Gastrocnemius medialis (tissue), 4 donors: ENCODE data around the gene KCNIP1. TPM values are rescaled to one million over a fixed set of nuclear protein-coding genes. Genes with fewer than 3 reads are reported as not detected.
"Not testable (repeated sequence)": the region's sequence is repeated elsewhere in the genome, so short reads cannot be mapped to it uniquely, and the experiment has no call there.

Experiments
- ATAC-seq, 2 donors: fragments of 150-250 bp; one replicate each; pipeline ENCODE4 v1.9.1; 2016
- DNase-seq, 2 donors: peaks; one replicate each; pipeline ENCODE4 v3.0.0-alpha.2; 2019
- H3K27ac ChIP-seq, 4 donors: fragments of 200-600 bp; sonication (generic); 1 replicate in 1 of 4; 2 replicates in 3 of 4; pipeline ENCODE4 v1.5.1; 2016 to 2018; ENCODE audit warnings: mild to moderate bottlenecking in 2 of 4, moderate library complexity in 1 of 4
- H3K27me3 ChIP-seq, 3 donors: fragments of 200-600 bp; sonication (generic) in 2 of 3; 1 replicate in 1 of 3; 2 replicates in 2 of 3; pipeline versions ENCODE4 v1.5.1 to v1.6.0; 2016 to 2019; ENCODE audit warnings: mild to moderate bottlenecking in 1 of 3, moderate library complexity in 1 of 3
- H3K36me3 ChIP-seq, 2 donors: fragments of 200-600 bp; sonication (generic) in 1 of 2; one replicate each; pipeline ENCODE4 v1.5.1; 2017 to 2018
- H3K4me1 ChIP-seq, 2 donors: fragments of 200-600 bp; sonication (generic) in 1 of 2; one replicate each; pipeline ENCODE4 v1.5.1; 2016 to 2017; ENCODE audit warnings: mild to moderate bottlenecking in 2 of 2
- H3K4me3 ChIP-seq, 4 donors: fragments of 200-600 bp; sonication (generic) in 3 of 4; 1 replicate in 1 of 4; 2 replicates in 3 of 4; pipeline ENCODE4 v1.5.1; 2016 to 2019; ENCODE audit warnings: mild to moderate bottlenecking in 2 of 4
- H3K9me3 ChIP-seq, 3 donors: fragments of 200-600 bp; sonication (generic) in 2 of 3; 1 replicate in 1 of 3; 2 replicates in 2 of 3; pipeline ENCODE4 v1.5.1; 2016 to 2019
- CTCF ChIP-seq, 5 experiments: fragments of 450-650 bp in 3 of 5; fragments of 200-600 bp in 2 of 5; sonication (generic) in 2 of 5; IDR thresholded peaks in 4 of 5; conservative IDR thresholded peaks in 1 of 5; 1 replicate in 4 of 5; 2 replicates in 1 of 5; pipeline ENCODE4 v1.5.1; 2016 to 2019; ENCODE audit warnings: antibody characterized with exemption in 5 of 5, mild to moderate bottlenecking in 3 of 5, moderate library complexity in 3 of 5
- POLR2A ChIP-seq, 2 donors: fragments of 450-650 bp; IDR thresholded peaks; one replicate each; pipeline ENCODE4 v1.6.1; 2017; ENCODE audit warnings: antibody characterized with exemption in 2 of 2, mild to moderate bottlenecking in 2 of 2, moderate library complexity in 2 of 2
- in situ Hi-C, 4 donors: fragments of 200-750 bp; cut with MboI; loops; one replicate each; pipeline versions ENCODE4 v1.15.0 to v1.8.0; 2017; ENCODE audit warnings: low sequenced_read_pairs in 4 of 4
- intact Hi-C: fragments of 100-400 bp; cut with DNase I; formaldehyde crosslinking; loops from one replicate; pipeline ENCODE4 v1.15.1; 2023; ENCODE audit warnings: low total_unique reads
- total RNA-seq, 4 donors: library from RNA; depleted of rRNA; stranded (reverse); fragments of >200 nt; gene quantifications; one replicate each; pipeline versions ENCODE4 v1.1.0 to v1.2.3, GENCODE V29; 2016

Gene KCNIP1
- total RNA-seq, 4 donors from 2014 or later = not detected

DNA sequence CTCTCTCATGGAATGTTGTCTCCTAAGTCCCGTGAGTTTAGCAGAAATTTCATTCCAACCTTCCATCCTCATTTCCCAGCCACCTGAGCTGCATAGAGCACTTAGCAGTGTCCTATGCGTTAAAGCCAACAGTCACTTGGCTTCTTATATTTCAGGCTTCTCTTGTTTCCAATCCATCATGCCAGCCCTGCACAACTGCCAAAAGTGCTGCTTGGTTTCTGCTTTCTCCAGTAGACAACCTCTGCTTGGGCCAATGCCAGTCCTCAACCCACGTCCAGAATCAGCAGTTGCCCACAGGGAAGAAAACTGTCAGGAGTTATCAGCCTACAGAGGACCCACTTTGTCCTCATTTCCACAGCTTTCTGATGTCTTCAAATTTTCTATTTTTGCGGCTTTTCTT, 42.5 kb downstream of the KCNIP1 start:
- Histone ChIP-seq H3K4me1 (no peaks in the 10 kb centered on the region), H3K4me3 (no peak overlapping the region), H3K36me3 (no peaks in the 10 kb centered on the region), H3K27ac (no peak overlapping the region), H3K9me3 (no peaks in the 10 kb centered on the region), H3K27me3 (no peaks in the 10 kb centered on the region)
- intact Hi-C loops (no loop called here), in situ Hi-C loops (no loop called here)
- ATAC-seq (no peak), DNase-seq (no peak)
- TF ChIP-seq CTCF (IDR thresholded peaks at IDR 0.05 in 4 of 5, conservative IDR thresholded peaks at IDR 0.05 in 1 of 5) (no peak), POLR2A (IDR thresholded peaks at IDR 0.05) (no peak)

GRCh38 chr5:170550382-170550781, 46.6 kb downstream of the KCNIP1 start:
- ATAC-seq, H3K9me3 ChIP-seq, H3K27ac ChIP-seq, H3K4me1 ChIP-seq, H3K4me3 ChIP-seq, in situ Hi-C loops, intact Hi-C loops, DNase-seq, H3K36me3 ChIP-seq: not testable (repeated sequence)
- peaks cover 0 to 17% (median 0%) of the 10 kb centered on the region in 3 donors for H3K27me3 ChIP-seq

DNA sequence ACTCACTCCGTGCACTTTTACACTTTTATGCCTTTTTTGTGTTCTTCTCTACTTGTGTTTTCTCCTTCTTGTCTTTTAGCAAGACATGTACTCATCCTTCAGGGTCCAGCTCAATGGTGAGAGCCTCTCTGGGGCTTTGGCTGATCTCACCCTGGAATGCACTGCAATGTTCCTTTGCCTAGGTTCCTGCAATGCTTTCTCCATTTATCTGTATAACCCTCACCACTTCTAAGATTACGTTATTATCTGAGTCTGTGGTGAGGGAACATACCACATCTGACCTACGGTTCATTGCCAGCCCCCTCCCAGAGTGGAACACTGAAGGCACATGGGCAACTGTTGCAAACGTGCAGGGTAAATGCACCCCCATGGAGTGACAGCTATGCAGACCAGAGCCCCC, 47.3 kb downstream of the KCNIP1 start:
- no peak for ATAC-seq

GRCh38 chr5:170551622-170552021, 47.8 kb downstream of the KCNIP1 start:
- no peak overlapping the region for H3K4me3 ChIP-seq
- ATAC-seq = no peak
- no peaks in the 10 kb centered on the region for H3K9me3 ChIP-seq
- intact Hi-C loops = no loop called here
- no peaks in the 10 kb centered on the region for H3K36me3 ChIP-seq
- in situ Hi-C loops = no loop called here
- H3K4me1 ChIP-seq = no peaks in the 10 kb centered on the region
- no peak overlapping the region for H3K27ac ChIP-seq
- TF ChIP-seq CTCF (IDR thresholded peaks at IDR 0.05 in 4 of 5, conservative IDR thresholded peaks at IDR 0.05 in 1 of 5) (no peak), POLR2A (IDR thresholded peaks at IDR 0.05) (no peak)
- no peak for DNase-seq
- peaks cover 0 to 17% (median 0%) of the 10 kb centered on the region in 3 donors for H3K27me3 ChIP-seq

More for the DNA sequence above, 47.3 kb downstream of the KCNIP1 start:
- no peak for DNase-seq
- no peak overlapping the region for H3K27ac ChIP-seq
- no peaks in the 10 kb centered on the region for H3K36me3 ChIP-seq
- no peak overlapping the region for H3K4me3 ChIP-seq
- no peak for TF ChIP-seq CTCF (IDR thresholded peaks at IDR 0.05 in 4 of 5, conservative IDR thresholded peaks at IDR 0.05 in 1 of 5)
- TF ChIP-seq POLR2A (IDR thresholded peaks at IDR 0.05) = no peak
- H3K27me3 ChIP-seq = peaks cover 0 to 17% (median 0%) of the 10 kb centered on the region in 3 donors
- no peaks in the 10 kb centered on the region for H3K9me3 ChIP-seq
- no peaks in the 10 kb centered on the region for H3K4me1 ChIP-seq
- in situ Hi-C loops = no loop called here
- intact Hi-C loops = no loop called here

- DNase-seq (peak; percentile 23 to 47), ATAC-seq (peak in 1 of 2 donors; percentile 30)
- no peak overlapping the region for H3K27ac ChIP-seq
- no peak overlapping the region for H3K4me3 ChIP-seq
- in situ Hi-C loops (no loop called here), intact Hi-C loops (no loop called here)
- H3K36me3 ChIP-seq = no peaks in the 10 kb centered on the region
- H3K27me3 ChIP-seq = peaks cover 0 to 17% (median 0%) of the 10 kb centered on the region in 3 donors
- H3K9me3 ChIP-seq = no peaks in the 10 kb centered on the region
- TF ChIP-seq CTCF (IDR thresholded peaks at IDR 0.05 in 4 of 5, conservative IDR thresholded peaks at IDR 0.05 in 1 of 5) = no peak
- TF ChIP-seq POLR2A (IDR thresholded peaks at IDR 0.05) = no peak
- no peaks in the 10 kb centered on the region for H3K4me1 ChIP-seq
These were observed 48.8 kb downstream of the KCNIP1 start for GRCh38 chr5:170552621-170553115.
